HG03460 (cell line): ENCODE data around the gene SCN5A.

Experiments used
- ATAC-seq: cut with Tn5 transposase; IDR thresholded peaks from one replicate; pipeline ENCODE4 v1.9.1; 2021; ENCODE audit not compliant: unreplicated experiment

Gene SCN5A

DNA sequence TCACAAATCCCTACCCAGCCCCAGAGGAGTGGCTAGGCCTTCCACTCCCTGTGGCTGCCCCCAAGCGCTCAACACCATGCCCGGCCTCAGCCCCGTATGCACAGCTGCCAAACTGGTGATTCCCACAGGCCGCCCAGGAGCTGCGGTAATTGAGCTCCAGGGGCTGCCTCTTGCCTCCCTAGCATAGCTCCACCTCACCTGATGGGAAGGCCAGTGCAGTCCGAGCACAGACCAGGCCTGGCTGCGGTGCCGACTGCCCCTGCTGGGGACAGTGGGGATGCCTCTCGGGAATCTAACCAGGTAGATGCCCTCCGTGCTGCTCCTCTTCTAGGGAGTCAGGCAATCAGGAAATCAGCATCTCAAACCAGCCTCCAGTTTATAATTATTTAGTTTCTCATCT is 25.9 kb downstream of the SCN5A start:
- ATAC-seq, result no peak

DNA sequence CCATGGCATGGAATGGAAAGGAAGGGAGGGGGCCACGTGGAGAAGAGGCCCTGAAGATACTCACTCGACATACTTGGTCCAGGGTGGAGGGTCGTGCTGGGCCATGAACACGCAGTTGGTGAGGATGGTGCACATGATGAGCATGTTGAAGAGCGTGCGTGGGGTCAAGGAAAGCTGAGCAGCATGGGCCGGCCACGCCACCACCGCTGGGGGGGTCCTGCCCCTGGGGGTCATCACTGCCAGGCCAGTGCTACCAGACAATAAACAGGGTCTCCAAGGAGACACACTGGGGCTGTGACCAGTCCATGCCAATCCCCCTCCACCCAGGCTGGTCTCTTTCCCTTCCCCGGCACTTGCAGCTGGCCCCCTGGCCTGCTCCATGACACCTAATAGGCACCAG is 27.2 kb downstream of the SCN5A start:
- ATAC-seq, result no peak

DNA sequence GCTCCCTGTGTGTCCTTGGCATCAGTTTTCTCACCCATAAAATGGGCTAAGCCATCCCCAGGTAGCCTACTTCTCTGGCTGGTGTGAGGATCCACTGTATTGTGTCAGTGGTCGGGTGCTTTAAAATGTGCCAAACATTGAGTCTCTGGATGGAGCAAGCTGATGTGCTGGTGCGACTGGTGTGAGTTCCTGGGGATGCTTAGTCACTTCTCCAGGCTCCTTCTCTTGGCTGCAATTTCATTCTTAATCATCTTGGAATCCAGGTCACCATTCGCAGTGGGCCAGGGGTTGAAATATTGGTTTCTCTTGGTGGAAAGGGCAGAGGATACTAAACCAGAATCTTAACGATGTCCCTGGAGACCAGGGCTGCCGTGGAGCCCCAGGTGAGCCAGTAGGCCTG is 29.3 kb downstream of the SCN5A start:
- ATAC-seq, result no peak

DNA sequence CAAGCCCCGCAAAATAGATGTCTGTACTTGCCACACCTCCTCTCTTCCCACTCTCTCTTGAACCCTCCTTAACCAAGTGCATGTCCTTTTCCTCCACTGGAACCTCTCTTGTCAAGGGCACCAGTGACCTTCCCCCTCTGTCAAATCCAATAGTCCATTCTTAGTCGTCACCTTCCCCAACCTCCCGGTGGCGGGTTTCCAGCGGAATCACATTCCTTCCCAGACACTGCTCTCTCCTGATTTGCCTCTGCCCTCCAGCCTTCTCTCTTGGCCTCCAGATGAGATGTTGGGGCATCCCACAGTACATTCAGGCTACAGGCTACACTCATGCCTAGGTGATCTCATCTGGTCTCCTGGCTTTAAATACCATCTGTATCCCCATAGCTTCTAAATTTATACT is 31.1 kb downstream of the SCN5A start:
- no peak for ATAC-seq

DNA sequence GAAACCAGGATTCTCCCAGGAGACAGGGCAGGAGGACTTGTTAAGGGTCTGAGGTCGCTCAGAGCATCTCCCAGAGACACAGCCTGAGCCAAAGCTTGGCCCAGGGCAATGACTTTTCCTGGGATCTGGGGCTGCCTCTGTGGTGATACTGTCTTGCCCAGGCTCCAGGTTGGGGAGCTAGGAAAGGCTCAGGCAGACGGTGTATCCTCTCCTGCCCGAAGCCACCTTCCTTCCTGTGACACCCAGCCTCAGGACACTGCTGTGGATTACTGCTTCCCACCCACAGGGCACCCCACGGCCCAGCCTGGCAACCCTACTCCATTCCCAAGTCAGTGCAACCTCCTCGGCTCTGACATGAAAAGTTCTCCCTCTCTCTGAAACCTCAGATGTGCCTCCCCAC is 31.9 kb downstream of the SCN5A start:
- ATAC-seq, result no peak

DNA sequence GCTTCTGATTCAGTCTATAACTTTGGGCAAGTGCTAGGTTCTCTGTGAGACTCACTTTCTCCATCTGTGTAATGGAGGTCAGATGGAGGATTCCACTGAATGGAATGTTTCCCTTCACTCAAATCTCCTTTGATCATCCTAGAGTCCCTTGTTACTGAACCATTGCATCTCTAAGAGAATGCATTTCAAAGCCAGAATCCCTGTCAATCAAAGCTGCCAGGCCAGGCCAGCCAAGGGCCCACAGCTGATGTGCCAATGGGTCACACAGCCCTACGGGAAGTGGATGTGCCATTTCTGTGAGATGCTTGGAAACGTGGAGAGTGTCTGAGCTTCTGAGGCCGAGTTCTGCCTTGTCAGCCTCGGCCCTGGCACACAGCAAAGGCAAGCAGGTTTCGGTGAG is 32.4 kb downstream of the SCN5A start:
- ATAC-seq, result no peak

DNA sequence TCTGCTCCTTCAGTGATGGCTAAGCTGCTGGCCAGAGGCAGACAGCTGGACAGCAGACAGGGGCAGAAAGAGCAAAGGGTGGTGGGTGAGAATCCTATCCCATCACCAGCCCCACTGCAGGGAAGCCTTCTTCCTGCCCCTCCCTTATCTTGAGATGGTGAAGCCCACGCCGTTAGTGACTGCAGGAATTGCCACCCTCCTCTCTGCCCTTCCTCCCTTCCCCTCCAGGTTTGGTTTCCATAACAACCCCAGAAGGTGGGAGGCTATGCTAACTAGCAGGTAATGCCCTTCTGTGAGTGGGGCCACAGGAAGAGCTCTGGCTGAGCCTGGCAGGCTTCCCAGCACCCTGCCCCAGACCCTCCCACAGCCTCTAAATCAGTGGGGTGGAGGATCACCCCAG is 32.8 kb downstream of the SCN5A start:
- ATAC-seq, result no peak

DNA sequence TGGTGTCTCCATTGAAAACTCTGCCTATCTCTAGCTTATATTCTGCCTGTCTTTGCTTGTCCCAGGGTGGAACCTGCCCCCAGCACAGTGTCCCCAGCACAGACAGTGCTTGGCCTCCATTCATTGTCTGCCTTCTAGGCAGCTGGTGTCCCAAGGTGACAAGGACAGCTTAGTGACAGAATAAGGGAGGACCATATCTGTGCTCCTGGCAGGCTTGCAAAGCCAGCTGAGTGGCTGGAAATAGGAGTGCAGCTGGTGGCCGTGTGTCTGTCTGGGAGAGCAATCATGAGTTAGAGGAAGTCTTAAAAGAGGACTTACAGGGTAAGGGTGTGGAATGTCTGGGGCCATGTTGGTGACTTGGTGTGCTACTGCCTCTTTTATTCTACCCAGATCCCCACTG is 33.4 kb downstream of the SCN5A start:
- no peak for ATAC-seq

DNA sequence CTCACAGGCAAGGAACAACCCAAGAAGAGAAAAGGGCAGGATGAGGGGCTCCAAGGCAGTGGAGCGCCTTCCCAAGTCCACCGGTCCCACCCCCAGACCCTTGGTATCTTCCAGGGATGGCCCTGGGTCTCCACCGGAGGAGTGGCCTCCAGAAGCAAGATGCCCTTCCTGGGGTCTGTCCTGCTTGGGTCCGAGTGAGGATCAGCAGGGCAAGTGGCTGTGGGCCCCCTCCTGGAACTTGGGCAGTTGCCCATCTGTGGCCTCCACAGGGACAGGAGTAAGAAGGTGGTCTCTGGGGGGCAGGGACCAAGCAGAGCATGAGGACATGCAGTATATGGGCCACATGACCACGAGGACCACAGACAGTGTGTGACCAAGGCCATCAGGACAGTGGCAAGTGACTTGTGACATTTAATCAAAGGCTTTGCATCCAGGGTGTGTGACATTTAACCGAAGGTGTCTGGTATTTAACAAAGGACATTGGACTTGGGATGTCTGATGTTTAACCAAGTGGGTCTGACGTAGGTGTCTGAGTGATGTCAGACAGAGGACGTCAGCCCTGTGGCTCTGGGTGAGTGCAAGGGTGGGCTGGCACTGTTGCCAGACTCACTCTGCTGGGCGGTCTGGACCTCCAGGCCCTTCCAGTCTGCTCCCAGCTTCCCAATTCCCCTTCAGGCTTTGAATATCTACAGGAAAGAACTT is 34.7 kb downstream of the SCN5A start:
- no peak for ATAC-seq

DNA sequence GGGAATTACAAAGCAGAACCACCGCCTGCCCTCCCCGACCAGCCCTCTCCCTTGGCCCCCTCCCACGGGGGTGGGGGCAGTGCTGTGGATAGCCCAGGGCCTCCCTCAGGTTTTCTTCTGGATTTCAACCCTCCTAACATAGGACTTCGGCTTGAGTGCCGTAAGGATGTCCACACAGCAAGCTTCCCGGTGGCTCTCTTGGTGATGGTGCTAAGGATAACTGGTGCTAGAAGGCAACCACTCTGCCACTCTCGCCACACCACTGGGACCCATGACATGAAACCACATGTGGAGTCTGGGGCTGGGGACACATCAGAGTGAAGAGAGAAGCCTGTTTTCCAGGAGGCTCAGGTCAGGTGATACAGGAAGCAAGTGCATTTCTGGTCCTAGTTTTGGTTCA is 35.4 kb downstream of the SCN5A start:
- no peak for ATAC-seq

DNA sequence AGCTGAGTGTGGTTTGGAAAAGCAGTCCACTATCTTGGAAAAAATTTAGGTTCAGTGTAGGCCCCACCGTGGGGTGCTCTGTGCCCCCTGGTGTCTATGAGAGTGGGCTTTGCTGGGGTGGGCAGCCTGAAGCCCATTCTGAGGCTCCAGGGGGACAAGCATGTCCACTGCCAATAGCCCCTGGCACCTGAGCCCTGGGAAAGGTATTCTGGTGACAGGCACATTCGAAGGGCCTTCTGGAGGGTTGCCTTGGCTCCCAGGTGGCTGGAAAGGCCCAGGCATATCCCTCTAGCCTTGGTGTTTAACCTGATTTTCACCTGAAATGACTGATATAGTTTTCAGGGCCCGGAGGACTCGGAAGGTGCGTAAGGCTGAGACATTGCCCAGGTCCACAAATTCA is 36.1 kb downstream of the SCN5A start:
- no peak for ATAC-seq

DNA sequence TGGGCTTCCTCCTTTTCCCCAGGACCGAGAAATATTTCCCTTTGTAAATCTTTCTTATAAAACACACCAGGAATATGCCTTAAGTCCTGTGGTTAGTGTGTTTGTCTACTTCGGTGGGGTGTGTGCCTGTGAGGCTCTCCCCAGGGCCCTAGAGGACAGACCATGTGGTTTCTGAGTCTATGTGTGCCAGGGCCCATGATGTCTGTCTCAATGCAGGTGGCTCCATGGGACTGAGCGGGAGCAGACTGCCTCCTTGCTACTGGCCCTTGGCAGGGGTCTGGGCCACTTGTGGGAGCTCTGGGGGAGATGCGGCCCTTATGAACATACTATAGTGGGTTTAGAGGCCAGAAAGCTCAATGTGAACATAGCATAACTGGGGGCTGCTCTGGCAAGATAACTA is 37.6 kb downstream of the SCN5A start:
- ATAC-seq, result no peak

DNA sequence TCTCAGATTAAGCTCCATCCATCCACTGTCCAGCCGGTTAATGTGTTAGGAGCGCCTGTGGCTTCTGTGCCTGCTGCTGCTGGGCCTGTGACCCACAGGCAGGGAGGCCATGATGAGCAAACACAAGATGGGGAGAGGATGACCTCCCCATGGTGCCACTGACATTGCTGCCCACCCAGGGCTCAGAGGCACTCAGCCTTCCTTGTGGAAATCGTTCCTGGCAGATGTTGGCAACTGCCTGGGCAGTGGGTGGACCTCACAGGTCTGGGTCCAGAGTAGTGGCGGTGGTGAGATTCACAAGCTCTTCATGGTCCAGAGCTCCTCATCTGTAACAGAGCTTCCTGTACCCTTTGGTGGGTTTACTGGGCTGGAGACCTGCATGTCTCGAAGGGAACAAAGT is 38.6 kb downstream of the SCN5A start:
- no peak for ATAC-seq

DNA sequence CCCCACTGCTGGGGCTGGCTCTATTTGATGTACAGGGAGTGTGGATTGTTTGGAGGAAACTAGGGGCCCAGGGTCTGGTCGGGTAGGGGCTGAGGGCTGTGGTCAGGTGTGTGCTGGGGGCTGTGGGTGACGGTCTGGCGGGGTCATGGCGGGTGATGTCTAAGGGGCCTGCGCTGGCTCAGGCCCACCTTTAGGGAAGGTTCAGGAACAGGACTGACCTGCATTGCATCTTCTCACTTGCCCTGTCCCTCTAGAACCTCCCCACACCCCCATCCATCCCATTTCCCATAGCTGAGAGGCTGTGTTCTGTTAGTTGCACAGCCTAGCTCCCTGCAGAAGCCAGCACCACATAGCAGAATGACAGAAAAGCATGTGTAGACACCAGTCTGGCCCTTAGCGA is 39.1 kb downstream of the SCN5A start:
- ATAC-seq, result no peak

DNA sequence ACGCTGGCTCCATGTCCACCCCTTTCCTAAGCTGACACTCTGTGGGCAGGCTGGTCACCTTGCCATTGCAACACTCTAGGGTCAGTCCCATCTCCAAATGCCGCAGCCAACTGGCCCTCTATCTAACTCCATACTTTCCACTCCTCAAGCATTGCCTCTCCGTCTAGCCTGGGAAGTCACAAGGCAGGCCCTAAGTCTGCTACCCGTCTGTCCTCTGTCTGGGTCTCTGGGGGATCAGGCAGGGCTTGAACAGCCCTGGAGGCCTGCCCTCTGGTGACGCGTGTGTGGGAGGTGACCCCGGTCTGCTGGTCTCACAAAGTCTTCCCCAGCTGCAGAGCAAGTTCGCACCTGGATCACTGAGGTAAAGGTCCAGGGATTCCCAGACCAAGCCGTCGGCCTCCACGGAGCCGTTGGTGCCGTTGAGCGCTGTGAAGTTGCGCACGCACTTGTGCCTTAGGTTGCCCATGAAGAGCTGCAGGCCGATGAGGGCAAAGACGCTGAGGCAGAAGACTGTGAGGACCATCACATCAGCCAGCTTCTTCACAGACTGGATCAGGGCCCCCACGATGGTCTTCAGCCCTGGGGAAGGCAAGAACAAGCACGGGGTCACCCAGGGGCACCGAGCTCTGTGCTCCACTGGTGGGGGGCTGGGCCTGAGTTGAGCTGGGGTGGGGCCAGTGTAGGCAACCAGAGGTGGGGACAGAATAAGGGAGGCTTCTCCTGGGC is 39.9 kb downstream of the SCN5A start:
- ATAC-seq, result no peak

DNA sequence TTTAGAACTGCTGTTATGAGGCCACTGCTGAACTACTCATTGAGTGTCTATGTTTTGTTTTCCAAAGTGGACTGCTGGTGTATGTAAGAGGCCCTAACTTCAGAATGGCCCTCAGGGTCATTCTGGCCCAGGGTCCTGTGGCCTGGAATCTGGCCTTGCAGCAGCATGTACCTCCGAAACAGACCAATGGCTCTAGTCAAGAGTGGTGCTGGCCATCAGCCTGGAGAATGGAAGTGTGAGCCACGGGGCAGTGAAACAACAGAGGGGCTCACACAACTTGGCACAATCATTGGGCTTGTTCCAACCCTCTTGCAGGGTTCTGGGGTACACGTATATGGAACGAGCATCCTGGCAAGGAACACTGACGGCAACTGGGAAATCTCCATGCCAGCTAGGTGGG is 40.5 kb downstream of the SCN5A start:
- no peak for ATAC-seq

DNA sequence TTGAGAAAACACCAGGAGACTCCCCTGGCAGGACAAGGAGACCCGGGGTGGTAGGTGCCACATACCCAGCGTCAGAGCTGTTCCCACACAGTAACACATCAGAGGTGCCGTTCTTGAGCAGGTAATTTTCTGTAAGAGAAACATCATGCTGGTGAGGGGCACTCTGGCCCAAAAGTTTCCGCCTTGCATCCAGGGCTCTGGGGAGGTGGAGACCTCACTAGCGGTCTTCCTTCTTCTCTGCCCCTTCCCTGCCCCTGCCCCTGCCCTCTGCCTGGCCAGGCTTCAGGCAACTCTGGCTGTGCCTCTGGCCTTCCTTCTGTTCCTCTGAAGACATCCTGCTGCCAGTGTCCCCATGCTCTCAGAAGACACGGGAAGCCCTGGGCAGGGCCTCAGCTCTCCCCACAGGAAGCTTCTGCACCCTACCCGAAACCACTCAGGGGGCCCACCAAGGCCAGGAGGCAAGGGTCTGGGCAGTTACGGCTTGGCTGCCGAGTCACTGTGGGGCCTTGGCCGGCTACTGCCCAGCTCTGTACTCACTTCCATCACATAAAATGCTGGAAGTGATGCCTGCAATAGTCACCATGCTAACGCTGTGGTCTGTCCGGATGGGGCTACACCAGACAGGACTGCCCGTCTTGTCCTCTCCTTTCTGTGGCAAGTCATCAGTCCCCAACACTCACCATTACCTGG is 41.3 kb downstream of the SCN5A start:
- no peak for ATAC-seq

DNA sequence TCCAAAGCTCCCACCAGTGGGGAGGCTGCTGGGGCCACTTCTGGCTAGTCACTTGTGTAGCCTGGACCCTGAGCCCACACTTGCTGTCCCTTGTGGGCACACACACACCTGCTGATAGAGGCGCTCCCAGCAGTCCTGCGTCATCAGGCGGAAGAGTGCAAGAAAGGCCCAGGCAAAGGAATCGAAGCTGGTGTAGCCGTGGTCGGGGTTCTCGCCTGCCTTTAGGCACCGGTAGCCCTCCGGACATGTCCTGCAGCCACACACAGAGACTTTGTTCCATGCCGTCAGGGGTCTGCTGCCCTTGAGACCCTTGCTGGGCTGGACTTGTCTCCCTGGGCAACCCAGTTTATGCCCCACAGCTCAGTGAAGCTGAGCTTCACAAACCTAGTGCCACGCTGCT is 42.9 kb downstream of the SCN5A start:
- ATAC-seq, result no peak

DNA sequence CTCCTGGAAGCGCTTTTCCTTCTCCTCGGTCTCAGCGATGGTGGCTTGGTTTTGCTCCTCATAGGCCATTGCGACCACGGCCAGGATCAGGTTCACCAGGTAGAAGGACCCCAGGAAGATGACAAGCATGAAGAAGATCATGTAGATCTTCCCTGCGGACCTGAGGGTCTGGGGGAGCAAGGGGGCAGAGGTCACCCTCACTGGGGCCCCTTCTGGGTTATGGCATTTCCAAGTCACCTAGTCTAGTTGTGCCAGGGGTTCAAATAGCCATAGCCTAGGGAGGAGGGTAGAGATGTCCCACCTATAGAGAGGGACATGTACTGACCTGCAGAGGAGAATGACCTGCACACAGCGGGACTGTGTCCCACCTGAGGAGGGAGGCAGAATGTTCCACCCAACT is 43.5 kb downstream of the SCN5A start:
- ATAC-seq, result no peak

DNA sequence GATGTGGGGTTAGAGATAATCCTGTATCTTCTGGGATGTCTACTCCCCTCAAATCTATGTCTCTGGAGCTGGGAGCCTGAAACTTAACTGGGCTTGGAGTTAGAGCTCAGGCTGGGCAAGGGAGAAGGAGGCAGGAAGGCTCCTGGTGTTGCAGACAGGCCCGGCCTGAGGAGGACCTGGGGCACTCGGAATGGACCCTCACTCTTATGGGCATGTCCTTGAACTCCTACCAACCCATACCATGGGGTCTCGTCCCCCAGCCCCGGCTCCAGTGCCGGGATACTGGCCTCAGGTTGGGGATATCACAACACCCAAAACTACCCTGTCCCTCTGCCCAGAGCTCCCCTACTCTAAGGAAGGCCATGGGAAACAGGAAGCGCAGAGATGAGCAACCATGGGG is 45.2 kb downstream of the SCN5A start:
- no peak for ATAC-seq

DNA sequence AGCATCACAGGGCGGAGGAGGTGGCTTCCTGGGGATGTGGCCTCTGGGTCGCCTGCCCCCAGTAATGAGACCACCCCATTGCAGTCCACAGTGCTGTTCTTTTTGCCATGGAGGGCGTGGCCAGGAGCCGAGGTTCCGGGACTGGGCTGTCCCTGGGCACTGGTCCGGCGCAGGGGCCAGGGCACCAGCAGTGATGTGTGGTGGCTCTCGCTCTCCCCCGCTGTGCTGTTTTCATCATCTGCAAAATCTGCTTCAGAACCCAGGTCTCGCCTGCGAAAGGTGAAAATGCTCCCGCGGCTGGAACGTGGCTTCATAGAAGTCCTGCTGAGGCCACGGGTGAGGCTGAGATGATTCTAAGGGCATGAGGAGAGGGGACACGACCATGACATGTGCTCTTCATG is 45.8 kb downstream of the SCN5A start:
- ATAC-seq, result no peak

DNA sequence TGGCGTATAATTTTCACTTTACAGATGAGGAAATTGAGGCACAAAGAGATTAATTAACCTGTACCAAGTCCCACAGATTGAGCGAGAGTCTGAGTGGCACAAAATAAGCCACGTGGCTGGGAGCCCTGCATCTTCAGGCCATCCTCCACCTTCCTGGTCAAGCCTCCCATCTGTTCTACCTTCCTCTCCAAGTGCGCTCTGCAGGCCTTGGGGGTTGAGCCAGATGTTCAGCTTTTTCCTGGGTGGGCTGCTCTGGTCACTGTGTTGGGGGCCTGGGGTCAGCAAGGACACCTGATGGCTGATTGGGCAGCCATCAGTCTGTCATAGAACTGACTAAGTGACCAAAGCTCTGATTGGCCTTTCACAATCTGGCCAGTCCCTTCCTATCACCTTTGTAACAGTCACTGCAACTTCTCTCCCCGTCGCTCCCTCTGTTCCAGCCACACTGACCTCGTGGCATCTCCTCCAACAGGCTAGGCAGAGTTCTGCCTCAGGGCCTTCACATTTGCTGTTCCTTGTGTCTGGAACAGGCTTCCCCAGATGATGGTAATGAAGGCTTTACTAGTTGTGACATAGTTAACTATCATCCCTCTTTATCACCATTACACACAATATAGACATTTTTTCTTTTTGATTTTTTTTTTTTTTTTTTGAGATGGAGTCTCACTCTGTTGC is 46.8 kb downstream of the SCN5A start:
- ATAC-seq, result no peak
